BLaER1 (cell line): Measurements from ENCODE around the gene NUDC.
"Not testable (repeated sequence)": the region's sequence is repeated elsewhere in the genome, so short reads cannot be mapped to it uniquely, and the experiment has no call there.

Source experiments
- H3K27ac ChIP-seq: shearing (Covaris generic); formaldehyde crosslinking; 2 replicates; pipeline ENCODE4 v1.8.1; 2022
- H3K27me3 ChIP-seq: shearing (Covaris generic); formaldehyde crosslinking; 2 replicates; pipeline ENCODE4 v1.8.1; 2022
- H3K36me3 ChIP-seq: shearing (Covaris generic); formaldehyde crosslinking; 2 replicates; pipeline ENCODE4 v1.8.1; 2022
- H3K4me1 ChIP-seq: shearing (Covaris generic); formaldehyde crosslinking; 2 replicates; pipeline ENCODE4 v1.8.1; 2022
- H3K4me2 ChIP-seq: shearing (Covaris generic); formaldehyde crosslinking; 2 replicates; pipeline ENCODE4 v1.8.1; 2022
- H3K4me3 ChIP-seq: shearing (Covaris generic); formaldehyde crosslinking; 2 replicates; pipeline ENCODE4 v1.8.1; 2022
- H3K9ac ChIP-seq: shearing (Covaris generic); formaldehyde crosslinking; 2 replicates; pipeline ENCODE4 v1.8.1; 2022
- H3K9me3 ChIP-seq: shearing (Covaris generic); formaldehyde crosslinking; 2 replicates; pipeline ENCODE4 v1.8.1; 2022
- H4K20me1 ChIP-seq: shearing (Covaris generic); formaldehyde crosslinking; 2 replicates; pipeline ENCODE4 v1.8.1; 2022
- Cebpa-rat ChIP-seq: shearing (Covaris generic); IDR thresholded peaks from 2 replicates; pipeline ENCODE4 v1.8.1; 2022

NUDC gene

DNA sequence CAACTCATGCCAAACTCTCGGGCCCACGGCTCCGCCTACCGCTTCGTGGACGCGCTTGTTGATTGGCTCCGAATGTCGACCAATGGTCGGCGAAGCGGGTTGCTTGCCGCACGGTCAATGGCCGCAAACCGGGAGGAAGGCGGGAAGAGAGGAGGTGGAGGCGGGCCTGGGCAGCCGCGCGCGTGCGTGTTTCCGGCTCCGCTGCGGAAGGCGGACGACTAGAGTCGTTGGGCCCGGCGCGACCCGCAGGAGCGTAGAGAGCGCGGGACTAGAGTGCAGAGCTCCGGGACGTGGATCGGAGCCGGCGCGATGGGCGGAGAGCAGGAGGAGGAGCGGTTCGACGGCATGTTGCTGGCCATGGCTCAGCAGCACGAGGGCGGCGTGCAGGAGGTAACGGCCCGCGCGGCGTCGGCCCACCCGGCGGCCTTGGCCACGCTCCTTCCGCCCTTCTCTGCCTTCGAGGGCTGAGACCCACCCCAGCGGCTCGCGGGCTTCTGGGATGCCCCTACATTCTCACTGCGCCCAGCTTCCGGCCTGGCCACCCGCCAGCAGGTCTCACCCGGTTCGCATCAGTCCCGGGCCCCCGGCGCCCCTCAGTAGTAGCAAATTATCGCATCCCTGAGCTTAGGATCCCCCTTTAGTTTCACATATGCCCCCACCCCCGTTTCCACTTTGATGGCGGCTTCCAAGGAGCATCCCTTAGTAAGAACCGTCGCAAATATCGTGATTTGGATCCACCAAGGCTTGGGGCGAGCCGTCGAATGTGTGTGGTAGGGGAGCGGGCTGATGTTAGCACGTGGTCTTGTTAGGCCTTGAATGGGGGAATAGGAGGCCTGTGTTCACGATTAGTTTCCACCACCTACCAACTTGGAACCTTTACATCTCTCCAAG is at the start of gene NUDC:
TSS of gene NUDC (plus strand) at position 204 of the 891 bp plus-strand sequence. CDS start at position 310, 106 bp downstream.
- Histone ChIP-seq H3K4me2 (peak within 1 kb of the TSS; percentile 97), H3K27me3 (no peaks in the 10 kb centered on the region), H3K27ac (peak within 1 kb of the TSS; percentile 90), H3K36me3 (peaks cover 40% of the 10 kb centered on the region), H3K4me3 (peak within 1 kb of the TSS; percentile 96), H3K9ac (peak within 1 kb of the TSS; percentile 93), H3K4me1 (peaks cover 21% of the 10 kb centered on the region), H4K20me1 (peaks cover 41% of the 10 kb centered on the region), H3K9me3 (no peaks in the 10 kb centered on the region)
- no peak for TF ChIP-seq Cebpa-rat

DNA sequence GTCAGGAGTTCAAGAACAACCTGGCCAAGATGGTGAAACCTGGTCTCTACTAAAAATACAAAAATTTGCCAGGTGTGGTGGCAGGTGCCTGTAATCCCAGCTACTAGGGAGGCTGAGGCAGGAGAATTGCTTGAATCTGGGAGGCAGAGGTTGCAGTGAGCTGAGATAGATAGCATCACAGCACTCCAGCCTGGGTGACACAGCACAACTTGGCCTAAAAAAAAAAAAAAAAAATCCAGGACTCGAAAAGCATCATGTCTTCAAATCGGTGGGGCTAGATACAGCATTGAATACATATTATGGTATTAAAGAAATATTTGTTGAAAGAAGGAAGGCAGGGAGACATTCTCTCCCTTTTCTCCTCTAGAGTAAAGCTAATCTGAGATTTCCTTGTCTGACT is 48.4 kb upstream of the NUDC start:
- not testable (repeated sequence) for H3K4me1 ChIP-seq, H3K9ac ChIP-seq, H3K9me3 ChIP-seq, H4K20me1 ChIP-seq, H3K4me2 ChIP-seq, H3K27ac ChIP-seq, H3K27me3 ChIP-seq, H3K4me3 ChIP-seq
- H3K36me3 ChIP-seq, result peaks cover 33% of the 10 kb centered on the region

- H3K4me3 ChIP-seq, result no peak overlapping the region
- H3K36me3 ChIP-seq, result peaks cover 51% of the 10 kb centered on the region
- no peaks in the 10 kb centered on the region for H3K9me3 ChIP-seq
- H3K4me2 ChIP-seq, result no peak overlapping the region
- no peaks in the 10 kb centered on the region for H3K27me3 ChIP-seq
- TF ChIP-seq Cebpa-rat, result no peak
- H4K20me1 ChIP-seq, result peaks cover 18% of the 10 kb centered on the region
- peak overlapping the region; percentile 52 for H3K9ac ChIP-seq
- H3K4me1 ChIP-seq, result no peaks in the 10 kb centered on the region
- no peak overlapping the region for H3K27ac ChIP-seq
Measured at GRCh38 chr1:26874896-26875295, 46.6 kb upstream of the NUDC start.

GRCh38 chr1:26877326-26877725 is 44.2 kb upstream of the NUDC start:
- Histone ChIP-seq H3K9ac (peak overlapping the region; percentile 11; the same call in 1 of the 2 replicates), H3K27ac (no peak overlapping the region)

DNA sequence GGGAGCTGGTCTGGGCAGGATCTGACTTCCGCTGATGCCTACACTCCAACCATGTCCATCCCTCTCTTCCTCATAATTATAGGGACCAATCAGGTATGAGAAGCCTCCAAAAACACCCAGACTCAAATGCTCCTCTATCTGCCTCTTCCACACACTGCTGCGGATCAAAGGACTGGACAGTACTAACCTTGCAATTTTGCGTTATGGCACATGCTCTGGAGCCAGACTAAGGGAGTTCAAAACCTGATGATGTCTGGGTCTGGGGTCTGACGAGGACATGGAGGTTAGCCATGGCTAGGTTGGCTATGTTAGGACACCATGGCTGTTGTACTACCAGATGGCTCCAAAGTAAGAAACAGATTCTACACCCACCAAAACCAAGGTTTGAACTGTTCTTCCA is 41.8 kb upstream of the NUDC start:
- Histone ChIP-seq H3K9ac (no peak overlapping the region), H3K36me3 (peaks cover 96% of the 10 kb centered on the region), H3K4me3 (no peak overlapping the region), H3K4me1 (no peaks in the 10 kb centered on the region), H3K27me3 (no peaks in the 10 kb centered on the region), H3K4me2 (no peak overlapping the region), H3K27ac (no peak overlapping the region), H4K20me1 (peaks cover 41% of the 10 kb centered on the region), H3K9me3 (no peaks in the 10 kb centered on the region)
- TF ChIP-seq Cebpa-rat, result no peak

More at GRCh38 chr1:26877326-26877725, 44.2 kb upstream of the NUDC start:
- peaks cover 75% of the 10 kb centered on the region for H3K36me3 ChIP-seq
- H3K4me1 ChIP-seq, result no peaks in the 10 kb centered on the region
- no peak overlapping the region for H3K4me3 ChIP-seq
- no peak for TF ChIP-seq Cebpa-rat
- no peaks in the 10 kb centered on the region for H3K9me3 ChIP-seq
- H4K20me1 ChIP-seq, result peaks cover 29% of the 10 kb centered on the region
- H3K4me2 ChIP-seq, result no peak overlapping the region
- H3K27me3 ChIP-seq, result no peaks in the 10 kb centered on the region

DNA sequence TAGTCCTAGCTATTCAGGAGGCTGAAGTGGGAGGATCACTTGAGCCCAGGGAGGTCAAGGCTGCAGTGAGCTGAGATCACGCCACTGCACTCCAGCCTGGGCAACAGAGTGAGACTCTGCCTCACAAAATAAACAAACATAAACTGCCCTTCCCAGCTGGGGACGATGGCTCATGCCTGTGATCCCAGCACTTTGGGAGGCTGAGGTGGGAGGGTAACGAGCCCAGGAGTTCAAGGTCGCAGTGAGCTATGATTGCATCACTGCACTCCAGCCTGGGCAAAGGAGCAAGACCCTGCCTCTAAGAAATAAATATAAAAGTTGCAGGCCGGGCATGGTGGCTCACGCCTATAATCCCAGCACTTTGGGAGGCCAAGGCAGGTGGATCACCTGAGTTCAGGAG is 39.9 kb upstream of the NUDC start:
- Histone ChIP-seq H3K36me3 (peaks cover 98% of the 10 kb centered on the region), H4K20me1 (peaks cover 58% of the 10 kb centered on the region)
- not testable (repeated sequence) for H3K9ac ChIP-seq, H3K4me3 ChIP-seq, H3K27ac ChIP-seq, H3K4me2 ChIP-seq, H3K9me3 ChIP-seq, H3K27me3 ChIP-seq, H3K4me1 ChIP-seq

DNA sequence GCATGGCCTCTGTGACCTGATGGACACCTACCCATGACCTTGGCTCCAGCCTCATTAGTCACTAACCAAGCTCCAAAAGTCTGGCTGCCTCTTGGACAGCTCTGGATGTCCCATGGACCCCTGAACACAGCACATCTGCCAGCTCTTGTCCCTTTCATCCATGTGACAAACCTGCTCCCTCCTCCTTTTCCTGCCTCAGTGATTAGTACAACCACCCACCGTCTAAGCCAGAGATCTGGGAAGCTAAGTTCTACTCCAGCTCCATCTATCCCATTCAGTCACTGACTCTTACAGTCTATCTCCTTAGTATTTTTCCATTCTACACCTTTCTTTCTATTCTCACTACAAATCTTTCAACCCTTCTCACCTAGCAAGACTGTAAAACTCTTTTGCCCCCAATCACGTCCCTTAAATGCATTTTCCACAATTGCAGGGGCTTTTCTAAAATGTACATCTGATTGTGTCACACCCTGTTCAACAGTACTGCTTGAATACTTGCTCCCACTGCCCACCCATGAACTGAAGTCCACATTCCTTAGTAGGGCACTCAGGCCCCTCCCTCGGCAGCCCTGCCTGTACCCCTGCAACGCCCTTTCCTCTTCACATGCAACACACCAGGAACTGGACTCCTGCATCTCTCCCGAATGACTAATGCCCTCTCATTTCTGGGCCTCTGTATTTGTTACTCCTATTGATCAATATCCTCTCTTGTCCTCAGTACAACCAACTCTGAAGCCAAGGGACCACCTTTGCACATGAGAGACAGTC is 38.7 kb upstream of the NUDC start:
- Histone ChIP-seq H3K4me3 (no peak overlapping the region), H3K4me2 (no peak overlapping the region), H3K9ac (no peak overlapping the region), H3K4me1 (no peaks in the 10 kb centered on the region), H4K20me1 (peaks cover 68% of the 10 kb centered on the region), H3K36me3 (peaks cover 98% of the 10 kb centered on the region), H3K27ac (no peak overlapping the region), H3K27me3 (no peaks in the 10 kb centered on the region), H3K9me3 (no peaks in the 10 kb centered on the region)
- no peak for TF ChIP-seq Cebpa-rat

GRCh38 chr1:26887125-26887524 is 34.4 kb upstream of the NUDC start:
- no peaks in the 10 kb centered on the region for H3K27me3 ChIP-seq
- no peak overlapping the region for H3K4me3 ChIP-seq
- H3K27ac ChIP-seq, result no peak overlapping the region
- H3K36me3 ChIP-seq, result peaks cover 78% of the 10 kb centered on the region
- H3K9ac ChIP-seq, result no peak overlapping the region
- H4K20me1 ChIP-seq, result peaks cover 59% of the 10 kb centered on the region
- TF ChIP-seq Cebpa-rat, result no peak
- no peaks in the 10 kb centered on the region for H3K9me3 ChIP-seq
- H3K4me1 ChIP-seq, result peaks cover 25% of the 10 kb centered on the region
- H3K4me2 ChIP-seq, result no peak overlapping the region

GRCh38 chr1:26888231-26888630 is 33.3 kb upstream of the NUDC start:
- peaks cover 78% of the 10 kb centered on the region for H3K36me3 ChIP-seq
- TF ChIP-seq Cebpa-rat, result no peak
- no peaks in the 10 kb centered on the region for H3K27me3 ChIP-seq
- peaks cover 25% of the 10 kb centered on the region for H3K4me1 ChIP-seq
- H4K20me1 ChIP-seq, result peaks cover 52% of the 10 kb centered on the region
- H3K4me2 ChIP-seq, result no peak overlapping the region
- H3K9ac ChIP-seq, result peak overlapping the region; percentile 90; the same call in 1 of the 2 replicates
- no peaks in the 10 kb centered on the region for H3K9me3 ChIP-seq
- H3K4me3 ChIP-seq, result no peak overlapping the region
- H3K27ac ChIP-seq, result no peak overlapping the region
